ENCODE results near the gene ACTMAP. TPM values are rescaled to one million over a fixed set of nuclear protein-coding genes. Genes with fewer than 3 reads are reported as not detected.
"Not testable (repeated sequence)": the region's sequence is repeated elsewhere in the genome, so short reads cannot be mapped to it uniquely, and the experiment has no call there.

Gene ACTMAP
- total RNA-seq, 2 experiments from 2014 or later: 23.0 to 25.0 TPM

DNA sequence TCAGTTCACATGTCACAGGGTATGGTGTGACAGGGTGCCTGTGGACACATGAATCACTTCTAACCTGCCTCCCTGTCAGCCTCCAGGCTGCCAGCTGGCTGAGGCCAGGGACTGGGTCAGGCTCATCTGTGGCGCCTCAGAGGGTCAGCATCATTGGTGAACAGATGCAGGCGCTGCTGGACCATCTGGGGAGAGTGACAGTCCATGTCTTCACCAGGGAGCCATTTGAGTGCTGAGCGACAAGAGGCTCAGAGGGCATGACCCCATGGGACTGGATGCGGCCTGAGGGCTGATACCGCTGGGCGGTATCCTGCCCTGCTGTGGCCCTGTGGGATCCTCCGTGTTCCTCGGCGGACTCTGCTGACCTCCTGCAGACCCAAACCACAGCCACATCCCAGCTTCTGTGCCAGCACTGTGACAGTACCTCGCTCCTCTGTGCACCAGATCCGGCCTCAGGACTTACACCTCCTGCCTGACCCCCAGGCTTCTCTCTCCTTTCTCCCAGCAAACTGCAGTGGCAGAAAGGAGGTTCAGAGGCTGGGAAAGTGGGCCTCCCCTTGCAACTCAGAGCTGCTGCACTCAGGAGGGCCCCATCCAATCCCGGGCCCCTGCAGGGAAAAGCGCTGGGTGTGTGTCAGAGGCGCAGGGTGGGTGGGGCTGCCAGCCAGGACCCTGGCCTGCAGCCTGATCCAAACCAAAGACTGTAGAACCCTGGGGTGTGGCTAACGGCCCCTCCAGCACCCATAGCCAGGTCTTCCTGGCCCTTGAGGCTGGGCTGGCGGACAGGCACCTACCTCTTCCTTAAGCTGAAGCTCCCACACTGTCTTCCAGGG, 10.2 kb downstream of the ACTMAP start:
- CTCF ChIA-PET: interaction anchor here (0.5 kb wide), 1 partner anchor 435 kb away, joined by 3 read pairs; no protein-coding TSS in a partner anchor
- H3K9me3 Mint-ChIP-seq: no peaks in the 10 kb centered on the region
- no peaks in the 10 kb centered on the region for H3K27me3 Mint-ChIP-seq (ENCODE audit: low read depth)
- H3K4me1 Mint-ChIP-seq (ENCODE audit: low read depth): no peaks in the 10 kb centered on the region
- no peak overlapping the region for H3K27ac Mint-ChIP-seq
- intact Hi-C loops (cut with micrococcal nuclease): no loop called here
- no peak for DNase-seq
- no peak overlapping the region for H3K4me3 Mint-ChIP-seq
- H3K36me3 Mint-ChIP-seq (ENCODE audit: low read depth): peaks cover 12% of the 10 kb centered on the region

DNA sequence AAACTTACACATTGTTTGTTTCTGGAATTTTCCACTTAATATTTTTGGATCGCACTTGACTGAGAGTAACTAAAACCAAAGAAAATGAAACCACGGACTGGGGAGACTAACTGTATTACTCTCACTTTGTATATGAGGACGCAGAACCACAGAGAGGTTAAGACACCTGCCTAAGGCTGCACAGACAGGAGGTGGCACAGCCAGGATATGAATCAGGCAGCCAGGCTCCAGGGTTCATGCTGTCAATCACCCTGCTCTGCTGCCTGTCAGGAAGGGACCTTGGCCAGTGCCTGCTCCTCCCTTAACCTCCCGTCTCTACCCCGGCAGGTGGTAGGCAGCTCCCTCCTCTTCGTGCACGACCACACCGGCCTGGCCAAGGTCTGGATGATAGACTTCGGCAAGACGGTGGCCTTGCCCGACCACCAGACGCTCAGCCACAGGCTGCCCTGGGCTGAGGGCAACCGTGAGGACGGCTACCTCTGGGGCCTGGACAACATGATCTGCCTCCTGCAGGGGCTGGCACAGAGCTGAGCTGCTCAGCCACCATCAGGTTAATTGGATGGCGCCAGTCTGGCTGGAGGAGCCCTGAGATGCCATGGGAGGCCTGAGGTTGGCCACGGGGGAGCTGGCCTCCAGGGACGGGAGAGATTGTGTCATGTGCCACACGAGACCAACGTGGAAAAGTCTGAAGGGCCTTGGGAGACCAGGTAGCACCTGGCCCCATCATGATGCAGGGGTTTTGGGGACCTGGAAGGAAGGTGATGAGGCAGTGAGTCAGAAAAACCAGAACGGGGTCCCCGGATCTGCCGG, 11.0 kb downstream of the ACTMAP start:
- CTCF ChIA-PET: no interaction called here
- intact Hi-C loops (cut with micrococcal nuclease): no loop called here

DNA sequence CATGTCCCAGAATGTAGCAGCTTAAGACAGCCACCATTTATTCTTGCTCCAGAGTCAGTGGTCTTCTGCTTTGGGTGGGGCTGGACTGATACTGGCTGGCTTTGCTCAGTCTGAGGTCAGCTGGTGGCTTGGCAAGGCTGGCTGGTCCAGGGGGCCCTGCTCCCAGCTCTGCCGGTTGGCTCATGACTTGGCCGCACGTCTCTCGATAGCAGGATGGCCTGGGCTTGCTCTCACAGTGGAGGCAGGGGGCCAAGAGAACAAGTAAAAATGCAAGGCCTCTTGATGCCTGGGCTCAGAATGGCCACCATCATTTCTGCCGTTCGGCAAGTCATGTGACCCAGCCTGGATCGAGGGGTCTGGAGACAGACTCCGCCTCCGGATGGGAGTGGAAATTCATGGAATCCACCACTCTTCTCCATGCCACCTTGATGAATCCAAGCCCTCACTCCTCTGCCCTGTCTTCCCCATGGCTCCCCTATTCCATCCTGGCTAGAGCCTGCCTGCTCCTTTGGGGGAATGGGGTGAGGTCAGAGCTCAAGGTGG, 13.1 kb downstream of the ACTMAP start:
- no peak overlapping the region for H3K27ac Mint-ChIP-seq
- DNase-seq: no peak

More for the DNA sequence above, 11.0 kb downstream of the ACTMAP start:
- H3K27ac Mint-ChIP-seq: no peak overlapping the region
- DNase-seq: no peak
- no peaks in the 10 kb centered on the region for H3K4me1 Mint-ChIP-seq (ENCODE audit: low read depth)
- no peak overlapping the region for H3K4me3 Mint-ChIP-seq
- H3K36me3 Mint-ChIP-seq (ENCODE audit: low read depth): peaks cover 12% of the 10 kb centered on the region
- no peaks in the 10 kb centered on the region for H3K27me3 Mint-ChIP-seq (ENCODE audit: low read depth)
- no peaks in the 10 kb centered on the region for H3K9me3 Mint-ChIP-seq

DNA sequence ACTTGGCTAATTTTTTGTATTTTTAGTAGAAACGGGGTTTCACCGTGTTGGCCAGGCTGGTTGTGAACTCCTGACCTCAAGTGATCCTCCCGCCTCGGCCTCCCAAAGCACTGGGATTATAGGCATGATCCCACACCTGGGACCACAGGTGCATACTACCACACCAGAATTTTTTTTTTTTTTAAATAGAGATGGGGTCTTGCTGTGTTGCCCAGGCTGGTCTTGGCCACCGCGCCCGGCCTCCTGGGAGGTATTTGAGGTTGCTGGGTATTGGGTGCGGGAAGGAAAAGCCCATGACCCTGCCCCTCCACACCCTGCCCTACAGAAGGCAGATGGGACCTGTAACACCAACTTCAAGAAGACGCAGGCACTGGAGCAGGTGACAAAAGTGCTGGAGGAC, 13.6 kb downstream of the ACTMAP start:
- DNase-seq: no peak
- Mint-ChIP-seq H3K27ac (no peak overlapping the region), H3K4me1 (ENCODE audit: low read depth) (no peaks in the 10 kb centered on the region), H3K4me3 (no peak overlapping the region), H3K36me3 (ENCODE audit: low read depth) (peaks cover 12% of the 10 kb centered on the region), H3K27me3 (ENCODE audit: low read depth) (no peaks in the 10 kb centered on the region), H3K9me3 (no peaks in the 10 kb centered on the region)
- CTCF ChIA-PET: no interaction called here
- intact Hi-C loops (cut with micrococcal nuclease): no loop called here

More for the DNA sequence above, 13.1 kb downstream of the ACTMAP start:
- H3K36me3 Mint-ChIP-seq (ENCODE audit: low read depth): peaks cover 12% of the 10 kb centered on the region
- CTCF ChIA-PET: no interaction called here
- no peaks in the 10 kb centered on the region for H3K4me1 Mint-ChIP-seq (ENCODE audit: low read depth)
- no peaks in the 10 kb centered on the region for H3K9me3 Mint-ChIP-seq
- no peak overlapping the region for H3K4me3 Mint-ChIP-seq
- H3K27me3 Mint-ChIP-seq (ENCODE audit: low read depth): no peaks in the 10 kb centered on the region
- intact Hi-C loops (cut with micrococcal nuclease): no loop called here

DNA sequence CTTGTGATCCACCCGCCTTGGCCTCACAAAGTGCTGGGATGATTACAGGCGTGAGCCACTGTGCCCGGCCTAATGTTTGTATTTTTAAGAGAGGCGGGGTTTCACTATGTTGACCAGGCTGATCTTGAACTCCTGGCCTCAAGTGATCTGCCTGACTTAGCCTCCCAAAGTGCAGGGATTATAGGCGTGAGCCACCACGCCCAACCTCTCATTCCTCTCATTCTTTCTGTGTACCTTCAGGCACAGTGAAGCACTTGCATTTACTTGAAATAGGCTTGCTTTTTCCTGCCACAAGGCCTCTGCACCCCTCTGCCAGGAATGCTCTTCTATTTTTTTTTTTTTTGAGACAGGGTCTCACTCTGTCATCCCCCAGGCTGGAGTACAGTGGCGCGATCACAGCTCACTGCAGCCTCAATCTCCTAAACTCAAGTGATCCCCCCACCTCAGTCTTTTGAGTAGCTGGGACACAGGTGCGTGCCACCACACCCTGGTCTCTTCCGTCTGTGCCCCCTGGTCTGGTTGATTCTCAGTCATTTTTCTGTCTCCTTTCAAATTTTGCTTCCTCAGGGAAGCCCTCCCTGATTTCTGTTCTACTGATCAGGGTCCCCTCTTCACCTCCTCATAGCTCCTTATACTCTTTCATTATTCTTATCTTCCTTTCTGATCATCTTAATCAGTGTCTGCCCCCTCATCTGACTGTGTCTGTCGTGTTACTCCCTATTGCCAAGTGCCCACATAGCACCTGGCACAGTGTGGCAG, 15.1 kb downstream of the ACTMAP start:
- intact Hi-C loops (cut with micrococcal nuclease): no loop called here
- no peak overlapping the region for H3K4me3 Mint-ChIP-seq
- peaks cover 16% of the 10 kb centered on the region for H3K36me3 Mint-ChIP-seq (ENCODE audit: low read depth)
- no peak overlapping the region for H3K27ac Mint-ChIP-seq
- H3K9me3 Mint-ChIP-seq: no peaks in the 10 kb centered on the region
- CTCF ChIA-PET: no interaction called here
- H3K27me3 Mint-ChIP-seq (ENCODE audit: low read depth): no peaks in the 10 kb centered on the region
- H3K4me1 Mint-ChIP-seq (ENCODE audit: low read depth): no peaks in the 10 kb centered on the region
- DNase-seq: no peak

DNA sequence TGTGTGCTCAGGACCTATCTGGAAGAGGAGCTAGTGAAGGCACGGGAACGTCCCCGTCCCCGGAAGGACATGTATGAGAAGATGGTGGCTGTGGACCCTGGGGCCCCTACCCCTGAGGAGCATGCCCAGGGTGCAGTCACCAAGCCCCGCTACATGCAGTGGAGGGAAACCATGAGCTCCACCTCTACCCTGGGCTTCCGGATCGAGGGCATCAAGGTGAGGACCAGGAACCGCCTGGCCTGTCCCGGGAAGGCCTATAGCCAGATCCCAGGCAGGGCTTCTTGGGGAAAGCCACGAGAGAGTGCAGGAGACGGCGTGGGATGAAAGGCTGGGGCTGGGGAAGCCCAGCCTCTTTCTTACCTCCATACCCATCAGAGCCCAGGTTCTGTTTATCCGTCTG, 17.1 kb downstream of the ACTMAP start:
- no peaks in the 10 kb centered on the region for H3K27me3 Mint-ChIP-seq (ENCODE audit: low read depth)
- intact Hi-C loops (cut with micrococcal nuclease): no loop called here
- no peaks in the 10 kb centered on the region for H3K4me1 Mint-ChIP-seq (ENCODE audit: low read depth)
- H3K36me3 Mint-ChIP-seq (ENCODE audit: low read depth): peaks cover 18% of the 10 kb centered on the region
- CTCF ChIA-PET: interaction anchor here (0.9 kb wide), 1 partner anchor 80 kb away, joined by 3 read pairs; no protein-coding TSS in a partner anchor
- no peak for DNase-seq
- no peaks in the 10 kb centered on the region for H3K9me3 Mint-ChIP-seq
- H3K27ac Mint-ChIP-seq: no peak overlapping the region
- no peak overlapping the region for H3K4me3 Mint-ChIP-seq

DNA sequence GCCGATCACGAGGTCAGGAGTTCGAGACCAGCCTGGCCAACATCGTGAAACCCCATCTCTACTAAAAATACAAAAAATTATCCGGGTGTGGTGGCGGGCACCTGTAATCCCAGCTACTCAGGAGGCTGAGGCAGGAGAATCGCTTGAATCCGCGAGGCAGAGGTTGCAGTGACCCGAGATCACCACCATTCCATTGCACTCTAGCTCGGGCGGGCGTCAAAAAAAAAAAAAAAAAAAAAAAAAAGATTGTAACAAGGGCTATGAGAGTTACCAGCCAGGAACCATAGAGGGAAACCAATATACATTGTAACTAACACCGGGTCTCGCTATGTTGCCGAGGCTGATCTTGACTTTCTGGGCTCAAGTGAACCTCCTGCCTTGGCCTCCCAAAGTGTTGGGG, 18.0 kb downstream of the ACTMAP start:
- H3K4me1 Mint-ChIP-seq (ENCODE audit: low read depth); H3K9me3 Mint-ChIP-seq; CTCF ChIA-PET; intact Hi-C loops (cut with micrococcal nuclease); H3K27ac Mint-ChIP-seq; H3K27me3 Mint-ChIP-seq (ENCODE audit: low read depth); DNase-seq; H3K4me3 Mint-ChIP-seq: not testable (repeated sequence)
- H3K36me3 Mint-ChIP-seq (ENCODE audit: low read depth): peaks cover 21% of the 10 kb centered on the region

DNA sequence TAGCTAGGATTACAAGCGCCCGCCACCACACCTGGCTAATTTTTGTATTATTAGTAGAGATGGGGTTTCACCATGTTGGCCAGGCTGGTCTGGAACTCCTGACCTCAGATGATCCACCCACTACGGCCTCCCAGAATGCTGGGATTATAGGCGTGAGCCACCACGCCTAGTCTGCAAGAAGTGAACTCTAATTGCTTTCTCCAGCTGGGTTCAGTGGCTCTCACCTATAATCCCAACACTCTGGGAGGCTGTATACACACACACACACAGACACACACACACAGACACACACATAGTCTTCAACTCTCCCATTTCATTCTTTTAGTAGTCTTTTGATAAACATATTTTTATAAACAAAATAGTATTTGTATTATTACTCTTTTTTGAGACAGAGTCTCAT, 20.2 kb downstream of the ACTMAP start:
- H3K4me3 Mint-ChIP-seq; DNase-seq; H3K9me3 Mint-ChIP-seq; H3K27ac Mint-ChIP-seq; H3K27me3 Mint-ChIP-seq (ENCODE audit: low read depth); intact Hi-C loops (cut with micrococcal nuclease); H3K4me1 Mint-ChIP-seq (ENCODE audit: low read depth): not testable (repeated sequence)
- CTCF ChIA-PET: interaction anchor here (0.7 kb wide), 1 partner anchor 77 kb away, joined by 3 read pairs; no protein-coding TSS in a partner anchor
- H3K36me3 Mint-ChIP-seq (ENCODE audit: low read depth): peaks cover 23% of the 10 kb centered on the region

DNA sequence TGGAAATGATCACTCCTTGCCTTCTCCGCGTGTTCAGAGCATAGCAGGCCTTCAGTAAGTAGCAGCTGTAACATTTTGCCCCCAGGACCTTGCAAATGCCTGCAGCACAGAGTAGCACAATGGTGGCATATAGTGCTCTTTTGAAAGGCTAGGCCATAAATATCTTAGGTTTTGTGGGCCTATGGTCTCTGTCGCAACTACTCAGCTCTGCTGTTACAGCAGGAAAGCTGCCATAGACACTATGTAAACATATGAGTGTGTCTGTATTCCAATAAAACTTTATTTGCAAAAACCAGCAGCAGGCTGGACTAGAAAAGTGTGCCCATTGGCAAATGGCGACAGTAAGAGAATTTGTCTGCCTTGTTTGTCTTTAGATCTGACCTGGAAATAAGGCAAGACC, 24.0 kb downstream of the ACTMAP start:
- no peak for DNase-seq
- CTCF ChIA-PET: interaction anchor here (0.7 to 1.2 kb wide), 2 partner anchors 35 to 93 kb away, joined by 3 read pairs; no protein-coding TSS in a partner anchor
- intact Hi-C loops (cut with micrococcal nuclease): no loop called here
- no peak overlapping the region for H3K4me3 Mint-ChIP-seq
- H3K27ac Mint-ChIP-seq: no peak overlapping the region
- peaks cover 36% of the 10 kb centered on the region for H3K36me3 Mint-ChIP-seq (ENCODE audit: low read depth)
- H3K9me3 Mint-ChIP-seq: no peaks in the 10 kb centered on the region
- H3K4me1 Mint-ChIP-seq (ENCODE audit: low read depth): peaks cover 31% of the 10 kb centered on the region
- H3K27me3 Mint-ChIP-seq (ENCODE audit: low read depth): no peaks in the 10 kb centered on the region

DNA sequence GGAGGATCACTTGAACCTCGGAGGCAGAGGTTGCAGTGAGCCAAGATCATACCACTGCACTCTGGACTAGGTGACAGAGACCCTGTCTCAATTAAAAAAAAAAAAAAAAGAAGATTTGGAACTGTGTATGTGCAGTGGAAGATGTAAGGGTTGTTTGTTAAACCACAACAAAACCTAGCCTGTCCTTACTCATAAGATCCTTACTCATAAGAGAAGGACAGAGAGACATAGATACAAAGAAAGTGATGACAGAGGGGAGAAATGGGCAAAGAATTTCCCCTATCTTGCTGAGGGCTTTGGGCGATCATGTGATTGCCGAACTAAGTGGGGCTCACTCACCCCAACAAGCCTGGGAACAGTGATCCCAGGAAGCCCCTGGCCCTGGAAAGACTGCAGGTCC, 25.4 kb downstream of the ACTMAP start:
- Mint-ChIP-seq H3K27me3 (ENCODE audit: low read depth) (no peaks in the 10 kb centered on the region), H3K9me3 (no peaks in the 10 kb centered on the region), H3K36me3 (ENCODE audit: low read depth) (peaks cover 30% of the 10 kb centered on the region), H3K27ac (peak overlapping the region; percentile 70), H3K4me3 (no peak overlapping the region), H3K4me1 (ENCODE audit: low read depth) (peaks cover 45% of the 10 kb centered on the region)
- intact Hi-C loops (cut with micrococcal nuclease): loop anchor here (1.0 to 2.0 kb wide), 3 partner anchors 9 to 52 kb away; partner anchors contain the start of genes ACTMAP, COQ8B and SNRPA
- CTCF ChIA-PET: no interaction called here
- DNase-seq: peak; percentile 45

DNA sequence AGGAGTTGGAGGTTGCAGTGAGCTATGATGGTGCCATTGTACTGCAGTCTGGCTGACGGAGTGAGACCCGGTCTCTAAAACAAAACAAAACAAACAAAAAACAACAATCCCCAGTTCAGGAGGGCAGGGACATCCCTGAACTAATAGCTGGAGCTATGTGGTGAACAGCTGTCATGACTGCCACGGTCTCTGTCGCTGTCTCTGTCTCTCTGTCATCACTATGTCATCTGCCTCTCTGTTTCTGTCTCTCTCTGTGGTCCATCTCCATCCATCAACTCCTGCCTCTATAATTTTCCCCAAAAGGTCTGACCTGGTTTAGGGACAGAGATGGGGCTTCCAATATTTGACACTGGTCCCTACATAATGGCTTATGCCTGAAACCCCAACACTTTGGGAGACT, 26.0 kb downstream of the ACTMAP start:
- Mint-ChIP-seq H3K27ac (peak overlapping the region; percentile 69), H3K27me3 (ENCODE audit: low read depth) (no peaks in the 10 kb centered on the region), H3K36me3 (ENCODE audit: low read depth) (peaks cover 30% of the 10 kb centered on the region), H3K9me3 (no peaks in the 10 kb centered on the region), H3K4me1 (ENCODE audit: low read depth) (peaks cover 50% of the 10 kb centered on the region), H3K4me3 (no peak overlapping the region)
- intact Hi-C loops (cut with micrococcal nuclease): loop anchor here (1.0 to 2.0 kb wide), 3 partner anchors 8 to 52 kb away; partner anchors contain the start of genes ACTMAP, COQ8B and SNRPA
- DNase-seq: peak; percentile 39
- CTCF ChIA-PET: no interaction called here

All from activated naive CD4-positive, alpha-beta T cell treated with anti-CD3 and anti-CD28 coated beads for 36 hours (primary cell).